ENCODE measurements around the gene C2orf69.
A peak's percentile ranks its signal among the peaks of the same experiment; 100 is the strongest.

Gene C2orf69

DNA sequence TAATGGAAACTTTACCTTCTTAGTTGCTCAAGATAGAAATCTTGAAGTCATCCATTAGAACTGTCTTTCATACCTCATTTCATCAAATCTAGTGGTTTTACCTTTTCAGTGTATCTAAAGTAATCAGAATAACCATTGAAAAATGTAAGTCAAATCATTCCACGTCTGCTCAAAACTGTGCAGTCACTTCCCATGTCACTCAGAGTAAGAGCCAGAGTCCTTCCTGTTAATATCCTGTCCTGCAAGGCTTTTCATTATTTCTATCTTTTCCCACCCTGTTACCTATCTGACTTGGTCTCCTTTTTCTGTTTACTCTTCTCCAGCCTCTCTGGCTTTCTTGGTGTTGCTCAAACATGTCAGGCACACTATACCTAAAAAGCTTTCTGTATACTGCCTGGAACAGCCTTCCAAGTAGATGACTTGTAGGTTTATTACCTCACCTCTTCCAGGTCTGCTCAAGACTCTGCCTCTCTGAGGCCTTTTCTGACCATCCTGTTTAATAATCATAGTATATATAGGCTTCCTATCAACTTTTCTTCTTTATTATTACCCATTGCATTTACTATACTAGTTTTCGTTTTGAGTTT is 3.4 kb downstream of the C2orf69 start:
- TF ChIP-seq ZFX (IDR thresholded peaks at IDR 0.05; ENCODE audit: borderline replicate concordance): no peak
- TF ChIP-seq, protein P1, sequence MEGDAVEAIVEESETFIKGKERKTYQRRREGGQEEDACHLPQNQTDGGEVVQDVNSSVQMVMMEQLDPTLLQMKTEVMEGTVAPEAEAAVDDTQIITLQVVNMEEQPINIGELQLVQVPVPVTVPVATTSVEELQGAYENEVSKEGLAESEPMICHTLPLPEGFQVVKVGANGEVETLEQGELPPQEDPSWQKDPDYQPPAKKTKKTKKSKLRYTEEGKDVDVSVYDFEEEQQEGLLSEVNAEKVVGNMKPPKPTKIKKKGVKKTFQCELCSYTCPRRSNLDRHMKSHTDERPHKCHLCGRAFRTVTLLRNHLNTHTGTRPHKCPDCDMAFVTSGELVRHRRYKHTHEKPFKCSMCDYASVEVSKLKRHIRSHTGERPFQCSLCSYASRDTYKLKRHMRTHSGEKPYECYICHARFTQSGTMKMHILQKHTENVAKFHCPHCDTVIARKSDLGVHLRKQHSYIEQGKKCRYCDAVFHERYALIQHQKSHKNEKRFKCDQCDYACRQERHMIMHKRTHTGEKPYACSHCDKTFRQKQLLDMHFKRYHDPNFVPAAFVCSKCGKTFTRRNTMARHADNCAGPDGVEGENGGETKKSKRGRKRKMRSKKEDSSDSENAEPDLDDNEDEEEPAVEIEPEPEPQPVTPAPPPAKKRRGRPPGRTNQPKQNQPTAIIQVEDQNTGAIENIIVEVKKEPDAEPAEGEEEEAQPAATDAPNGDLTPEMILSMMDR (IDR thresholded peaks at IDR 0.05): no peak

DNA sequence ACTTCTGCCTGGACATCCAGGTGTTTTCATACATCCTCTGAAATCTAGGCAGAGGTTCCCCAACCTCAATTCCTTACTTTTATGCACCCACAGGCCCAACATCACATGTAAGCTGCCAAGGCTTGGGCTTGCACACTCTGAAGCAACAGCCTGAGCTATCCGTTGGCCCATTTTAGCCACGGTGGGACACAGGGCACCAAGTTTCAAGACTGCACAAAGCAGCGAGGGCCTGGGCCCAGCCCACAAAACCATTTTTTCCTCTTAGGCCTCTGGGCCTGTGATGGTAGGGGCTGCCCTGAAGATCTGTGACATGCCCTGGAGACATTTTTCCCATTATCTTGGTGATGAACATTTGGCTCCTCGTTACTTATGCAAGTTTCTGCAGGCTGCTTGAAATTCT is 5.9 kb downstream of the C2orf69 start:
- no peak for TF ChIP-seq ZFX (IDR thresholded peaks at IDR 0.05; ENCODE audit: borderline replicate concordance)
- TF ChIP-seq, protein P1 (IDR thresholded peaks at IDR 0.05): no peak
- no peak overlapping the region for H3K27ac ChIP-seq

More for the DNA sequence above, 3.4 kb downstream of the C2orf69 start:
- no peak overlapping the region for H3K27ac ChIP-seq

DNA sequence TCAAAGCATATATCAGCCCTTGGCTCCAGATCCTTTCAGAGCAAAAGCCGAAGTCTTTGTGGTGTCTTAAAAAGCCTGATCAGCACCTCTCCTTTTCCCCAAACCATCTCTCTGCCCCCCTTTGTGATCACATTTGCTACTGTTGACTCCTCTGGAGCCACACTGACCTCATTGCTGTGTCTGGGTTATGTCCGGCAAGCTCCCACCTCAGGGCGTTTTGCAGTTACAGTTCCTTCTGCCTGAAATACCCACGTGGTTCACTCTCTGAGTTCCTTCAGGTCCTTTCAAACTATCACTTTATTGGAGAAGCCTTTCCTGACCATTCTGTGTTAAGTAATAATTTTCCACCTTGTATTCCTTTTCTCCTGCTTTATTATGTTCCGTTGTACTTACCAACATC is 11.8 kb downstream of the C2orf69 start:
- H3K27ac ChIP-seq: 0 out of 2 replicates have a peak overlapping the region, but pooled peaks have one; percentile 6
- TF ChIP-seq, protein P1 (IDR thresholded peaks at IDR 0.05): no peak
- TF ChIP-seq ZFX (IDR thresholded peaks at IDR 0.05; ENCODE audit: borderline replicate concordance): no peak

DNA sequence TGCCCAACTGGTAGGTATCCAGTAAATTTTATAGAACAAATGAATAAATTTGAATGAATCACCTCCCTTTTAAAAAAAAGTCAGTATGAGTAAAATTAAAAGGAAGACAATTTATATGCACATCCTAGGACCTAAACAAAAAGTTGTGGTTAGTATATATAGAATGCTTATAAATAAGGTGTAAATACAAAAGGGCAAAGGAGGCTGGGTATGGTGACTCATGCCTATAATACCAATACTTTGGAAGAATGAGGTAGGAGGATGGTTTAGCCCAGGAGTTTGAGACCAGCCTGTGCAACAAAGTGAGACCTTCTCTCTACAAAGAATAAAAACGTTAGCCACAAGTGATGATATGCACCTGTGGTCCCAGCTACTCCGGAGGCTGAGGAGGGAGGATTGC is 12.8 kb downstream of the C2orf69 start:
- no peak overlapping the region for H3K27ac ChIP-seq
- no peak for TF ChIP-seq ZFX (IDR thresholded peaks at IDR 0.05; ENCODE audit: borderline replicate concordance)
- TF ChIP-seq, protein P1 (IDR thresholded peaks at IDR 0.05): no peak

DNA sequence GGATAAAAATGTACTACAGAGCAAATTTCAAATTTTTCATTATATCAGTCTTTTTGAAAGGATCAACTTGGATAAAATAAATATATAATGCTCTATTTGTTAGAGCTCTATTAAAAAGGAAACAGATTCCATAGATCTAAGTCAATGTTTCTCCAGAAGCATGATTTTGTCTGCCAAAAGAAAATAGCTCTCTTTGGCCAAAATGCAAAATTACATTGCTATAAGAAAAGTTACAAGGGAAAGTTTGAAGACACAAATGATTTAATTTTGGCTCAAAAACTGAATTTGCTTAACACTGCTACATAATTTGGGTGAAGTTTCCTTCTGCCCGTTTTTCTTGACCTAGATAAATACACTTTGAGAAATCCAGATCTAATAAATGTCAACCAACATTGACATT is 15.7 kb downstream of the C2orf69 start:
- no peak overlapping the region for H3K27ac ChIP-seq
- TF ChIP-seq ZFX (IDR thresholded peaks at IDR 0.05; ENCODE audit: borderline replicate concordance): no peak
- TF ChIP-seq, protein P1 (IDR thresholded peaks at IDR 0.05): no peak

DNA sequence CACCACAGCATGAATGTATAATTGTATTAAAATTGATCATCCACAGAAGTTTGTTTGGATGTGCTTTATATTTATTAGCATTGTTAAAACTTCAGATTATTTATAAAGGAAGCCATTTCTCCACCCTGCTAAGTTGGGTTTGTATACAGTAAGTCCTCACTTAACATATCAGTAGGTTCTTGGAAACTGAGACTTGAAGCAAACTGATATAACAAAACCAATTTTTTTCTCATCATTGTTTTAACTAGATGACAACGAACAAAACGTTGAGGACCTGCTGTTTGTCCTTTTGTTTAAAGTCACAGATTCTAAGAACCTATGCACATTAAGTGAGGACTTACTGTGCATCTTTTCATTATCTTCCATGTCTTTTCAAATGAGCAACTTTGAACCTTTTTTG is 17.1 kb downstream of the C2orf69 start:
- TF ChIP-seq, protein P1 (IDR thresholded peaks at IDR 0.05): no peak
- TF ChIP-seq ZFX (IDR thresholded peaks at IDR 0.05; ENCODE audit: borderline replicate concordance): no peak
- no peak overlapping the region for H3K27ac ChIP-seq

DNA sequence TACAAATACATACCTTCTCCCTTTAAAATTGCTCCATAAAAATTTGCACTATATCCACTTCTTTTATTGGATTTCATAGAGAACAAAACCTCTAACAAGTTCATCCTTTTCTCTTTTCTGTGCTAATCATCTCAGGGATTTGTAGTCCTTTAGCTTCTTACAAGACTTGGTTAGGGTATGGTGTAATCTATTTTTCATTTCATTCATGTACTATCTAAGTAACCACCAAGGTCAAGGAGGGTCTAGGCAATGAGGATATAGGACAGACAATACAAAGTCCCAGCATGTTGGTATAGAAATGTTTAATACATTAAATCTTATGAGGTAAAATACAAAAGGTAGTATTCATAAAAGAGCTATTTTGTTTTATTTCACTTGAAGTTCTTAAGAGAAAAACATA is 17.5 kb downstream of the C2orf69 start:
- TF ChIP-seq ZFX (IDR thresholded peaks at IDR 0.05; ENCODE audit: borderline replicate concordance): no peak
- TF ChIP-seq, protein P1 (IDR thresholded peaks at IDR 0.05): no peak
- no peak overlapping the region for H3K27ac ChIP-seq

Measured in 22Rv1 (cell line).